Colonic mucosa (tissue), 4 donors: ENCODE data around the gene GZF1. TPM values are rescaled to one million over a fixed set of nuclear protein-coding genes. Genes with fewer than 3 reads are reported as not detected.

Experiments used
- DNase-seq: peaks from one replicate; pipeline ENCODE4 v3.0.0-alpha.2; 2020
- H3K27ac ChIP-seq: fragments of 200-600 bp; one replicate; pipeline ENCODE4 v1.8.0; 2021
- H3K27me3 ChIP-seq: fragments of 200-600 bp; one replicate; pipeline ENCODE4 v1.8.0; 2021
- H3K36me3 ChIP-seq: fragments of 200-600 bp; one replicate; pipeline ENCODE4 v1.8.0; 2021
- H3K4me1 ChIP-seq: fragments of 200-600 bp; one replicate; pipeline ENCODE4 v1.8.0; 2021; ENCODE audit warnings: mild to moderate bottlenecking
- H3K4me3 ChIP-seq: fragments of 200-600 bp; one replicate; pipeline ENCODE4 v1.8.0; 2021
- H3K9ac ChIP-seq, 2 donors: one replicate each; pipeline ENCODE4 v1.7.0; 2013; ENCODE audit warnings: control low read depth in 2 of 2, low read depth in 2 of 2, low read length in 2 of 2
- H3K9me3 ChIP-seq: fragments of 200-600 bp; one replicate; pipeline ENCODE4 v1.8.0; 2021
- CTCF ChIP-seq: fragments of 200-600 bp; IDR thresholded peaks from one replicate; pipeline ENCODE4 v1.8.0; 2022; ENCODE audit warnings: antibody characterized with exemption, mild to moderate bottlenecking
- intact Hi-C: fragments of 100-400 bp; cut with DNase I; formaldehyde crosslinking; loops from one replicate; pipeline ENCODE4 v1.14.1; 2022
- total RNA-seq, 2 donors: library from RNA; stranded (reverse); fragmentation: NEBNext Ultra II Directional in 1 of 2; extraction: Animal tissue kit (Norgen Biotek cat#: 25700) in 1 of 2; gene quantifications; one replicate each; pipeline ENCODE4 v1.2.1, GENCODE V29; 2021
- donor health status: healthy.
- donor health status: DM: no; HTN: no; CAD: no.
- donor health status: DM: no; HTN: no; CAD: no.

The GZF1 gene
- total RNA-seq, 2 donors from 2014 or later: 8.5 to 9.6 TPM

- H3K9ac ChIP-seq: no peak overlapping the region
- intact Hi-C loops: no loop called here
These were observed 44.9 kb upstream of the GZF1 start for GRCh38 chr20:23317081-23317480.

GRCh38 chr20:23318347-23318746 lies 43.6 kb upstream of the GZF1 start:
- no peak overlapping the region for H3K4me3 ChIP-seq
- no peaks in the 10 kb centered on the region for H3K9me3 ChIP-seq
- intact Hi-C loops: no loop called here
- no peaks in the 10 kb centered on the region for H3K36me3 ChIP-seq
- no peaks in the 10 kb centered on the region for H3K27me3 ChIP-seq
- H3K9ac ChIP-seq: no peak overlapping the region
- H3K27ac ChIP-seq: no peak overlapping the region
- TF ChIP-seq CTCF: no peak
- no peak for DNase-seq
- no peaks in the 10 kb centered on the region for H3K4me1 ChIP-seq

More at GRCh38 chr20:23317081-23317480, 44.9 kb upstream of the GZF1 start:
- no peak for DNase-seq
- no peak for TF ChIP-seq CTCF
- H3K36me3 ChIP-seq: no peaks in the 10 kb centered on the region
- H3K27me3 ChIP-seq: no peaks in the 10 kb centered on the region
- no peak overlapping the region for H3K27ac ChIP-seq
- H3K9me3 ChIP-seq: no peaks in the 10 kb centered on the region
- no peak overlapping the region for H3K4me3 ChIP-seq
- no peaks in the 10 kb centered on the region for H3K4me1 ChIP-seq

- H3K9me3 ChIP-seq: no peaks in the 10 kb centered on the region
- H3K4me3 ChIP-seq: no peak overlapping the region
- no peaks in the 10 kb centered on the region for H3K36me3 ChIP-seq
- no peak overlapping the region for H3K9ac ChIP-seq
- no peaks in the 10 kb centered on the region for H3K4me1 ChIP-seq
- intact Hi-C loops: no loop called here
- H3K27me3 ChIP-seq: no peaks in the 10 kb centered on the region
- TF ChIP-seq CTCF: no peak
- no peak for DNase-seq
- no peak overlapping the region for H3K27ac ChIP-seq
These were observed 41.7 kb upstream of the GZF1 start for GRCh38 chr20:23320317-23320716.

- Histone ChIP-seq H3K4me1 (no peaks in the 10 kb centered on the region), H3K9me3 (no peaks in the 10 kb centered on the region), H3K27me3 (no peaks in the 10 kb centered on the region), H3K9ac (no peak overlapping the region), H3K4me3 (no peak overlapping the region), H3K36me3 (no peaks in the 10 kb centered on the region), H3K27ac (no peak overlapping the region)
- TF ChIP-seq CTCF: no peak
- intact Hi-C loops: no loop called here
- no peak for DNase-seq
These were observed 36.9 kb upstream of the GZF1 start for GRCh38 chr20:23325107-23325506.

- Histone ChIP-seq H3K9me3 (no peaks in the 10 kb centered on the region), H3K36me3 (no peaks in the 10 kb centered on the region), H3K4me1 (no peaks in the 10 kb centered on the region), H3K27ac (no peak overlapping the region), H3K27me3 (no peaks in the 10 kb centered on the region), H3K4me3 (no peak overlapping the region), H3K9ac (no peak overlapping the region)
- intact Hi-C loops: no loop called here
- TF ChIP-seq CTCF: no peak
- DNase-seq: no peak
These were observed 35.2 kb upstream of the GZF1 start for GRCh38 chr20:23326774-23327173.
